Neural progenitor cell (in vitro differentiated cells): Measurements from ENCODE around the gene SCN2B. TPM values are rescaled to one million over a fixed set of nuclear protein-coding genes. Genes with fewer than 3 reads are reported as not detected.

Experiments
- DNase-seq: peaks from one replicate; pipeline ENCODE4 v3.0.0-alpha.2; 2016; ENCODE audit warnings: low spot score
- H2AFZ ChIP-seq: fragments of 200-600 bp; sonication (generic); replicated peaks from 2 replicates; pipeline ENCODE4 v1.6.1; 2016; ENCODE audit warnings: antibody characterized with exemption
- H3F3A ChIP-seq: fragments of 200-600 bp; sonication (generic); 2 replicates; pipeline ENCODE4 v1.6.1; 2016; ENCODE audit warnings: antibody characterized with exemption, low read depth
- H3K27ac ChIP-seq: fragments of 200-600 bp; sonication (generic); 2 replicates; pipeline ENCODE4 v1.5.1; 2016; ENCODE audit warnings: mild to moderate bottlenecking
- H3K27me3 ChIP-seq: fragments of 200-600 bp; sonication (generic); 2 replicates; pipeline ENCODE4 v1.6.1; 2016; ENCODE audit warnings: mild to moderate bottlenecking, moderate library complexity
- H3K36me3 ChIP-seq: fragments of 200-600 bp; sonication (generic); 2 replicates; pipeline ENCODE4 v1.5.1; 2016
- H3K4me1 ChIP-seq: fragments of 200-600 bp; sonication (generic); 2 replicates; pipeline ENCODE4 v1.6.1; 2016; ENCODE audit warnings: mixed run types
- H3K4me2 ChIP-seq: fragments of 200-600 bp; sonication (generic); 2 replicates; pipeline ENCODE4 v1.6.1; 2016
- H3K4me3 ChIP-seq: fragments of 200-600 bp; sonication (generic); 2 replicates; pipeline ENCODE4 v1.5.1; 2016
- H3K79me2 ChIP-seq: fragments of 200-600 bp; sonication (generic); 2 replicates; pipeline ENCODE4 v1.6.1; 2016; ENCODE audit warnings: low read depth
- H3K9ac ChIP-seq: fragments of 200-600 bp; sonication (generic); 2 replicates; pipeline ENCODE4 v1.6.1; 2016
- H3K9me3 ChIP-seq: fragments of 200-600 bp; sonication (generic); 2 replicates; pipeline ENCODE4 v1.5.1; 2016; ENCODE audit warnings: low read depth
- H4K20me1 ChIP-seq: fragments of 200-600 bp; sonication (generic); 2 replicates; pipeline ENCODE4 v1.6.1; 2016; ENCODE audit warnings: low read depth
- H3K27ac Mint-ChIP-seq: 3 replicates; pipeline ENCODE4 v1.8.0; 2021; ENCODE audit warnings: mixed read lengths
- H3K27me3 Mint-ChIP-seq: 2 replicates; pipeline ENCODE4 v1.8.0; 2022; ENCODE audit warnings: low read depth, mild to moderate bottlenecking, inconsistent platforms, moderate library complexity, mixed read lengths; ENCODE audit not compliant: insufficient read depth
- H3K36me3 Mint-ChIP-seq: 3 replicates; pipeline ENCODE4 v1.8.0; 2021; ENCODE audit warnings: mixed read lengths
- H3K4me1 Mint-ChIP-seq: 3 replicates; pipeline ENCODE4 v1.8.0; 2021; ENCODE audit warnings: mixed read lengths
- H3K4me3 Mint-ChIP-seq: 3 replicates; pipeline ENCODE4 v1.8.0; 2021; ENCODE audit warnings: mild to moderate bottlenecking, moderate library complexity, mixed read lengths
- H3K9me3 Mint-ChIP-seq: 3 replicates; pipeline ENCODE4 v1.8.0; 2020; ENCODE audit warnings: mixed read lengths
- CTCF ChIP-seq: fragments of 200-600 bp; sonication (generic); IDR thresholded peaks from 2 replicates; pipeline ENCODE4 v1.5.1; 2017; ENCODE audit warnings: antibody characterized with exemption, mild to moderate bottlenecking
- EZH2 ChIP-seq: fragments of 200-600 bp; sonication (generic); IDR thresholded peaks from 2 replicates; pipeline ENCODE4 v1.6.1; 2017; ENCODE audit warnings: antibody characterized with exemption, mild to moderate bottlenecking, moderate library complexity
- EZH2phosphoT487 ChIP-seq: fragments of 200-600 bp; sonication (generic); IDR thresholded peaks from 2 replicates; pipeline ENCODE4 v1.6.1; 2017; ENCODE audit warnings: antibody characterized with exemption
- total RNA-seq: library from RNA; depleted of rRNA; stranded (reverse); fragments of >200 nt; gene quantifications from 2 replicates; pipeline ENCODE4 v1.2.3, GENCODE V29; 2015; ENCODE audit warnings: low replicate concordance

SCN2B gene
- total RNA-seq, 1 donor from 2014 or later: 0.15 TPM

GRCh38 chr11:118149493-118149892 lies 26.9 kb downstream of the SCN2B start:
- no peak overlapping the region for H3K9ac ChIP-seq
- H3K27me3 ChIP-seq: peaks cover 97% of the 10 kb centered on the region
- no peaks in the 10 kb centered on the region for H4K20me1 ChIP-seq
- Mint-ChIP-seq H3K36me3 (no peaks in the 10 kb centered on the region), H3K9me3 (peaks cover 2% of the 10 kb centered on the region), H3K4me1 (peaks cover 14% of the 10 kb centered on the region), H3K27ac (no peak overlapping the region), H3K27me3 (peaks cover 68% of the 10 kb centered on the region), H3K4me3 (no peak overlapping the region)
- DNase-seq: no peak
- H3F3A ChIP-seq: peaks cover 9% of the 10 kb centered on the region
- no peak overlapping the region for H2AFZ ChIP-seq
- H3K4me3 ChIP-seq: no peak overlapping the region
- H3K79me2 ChIP-seq: no peaks in the 10 kb centered on the region
- peaks cover 12% of the 10 kb centered on the region for H3K4me1 ChIP-seq
- H3K9me3 ChIP-seq: no peaks in the 10 kb centered on the region
- no peak overlapping the region for H3K4me2 ChIP-seq
- no peak for TF ChIP-seq EZH2phosphoT487
- TF ChIP-seq EZH2: no peak
- no peak overlapping the region for H3K27ac ChIP-seq
- no peaks in the 10 kb centered on the region for H3K36me3 ChIP-seq

GRCh38 chr11:118148856-118149255 lies 27.6 kb downstream of the SCN2B start:
- Mint-ChIP-seq H3K4me3 (no peak overlapping the region), H3K4me1 (peaks cover 10% of the 10 kb centered on the region), H3K9me3 (peaks cover under 1% of the 10 kb centered on the region), H3K27me3 (peaks cover 68% of the 10 kb centered on the region), H3K36me3 (no peaks in the 10 kb centered on the region), H3K27ac (no peak overlapping the region)
- DNase-seq: no peak
- Histone ChIP-seq H4K20me1 (no peaks in the 10 kb centered on the region), H3K4me1 (peaks cover 7% of the 10 kb centered on the region), H3K27ac (no peak overlapping the region), H3K36me3 (no peaks in the 10 kb centered on the region), H3K4me2 (no peak overlapping the region), H3K27me3 (peaks cover 97% of the 10 kb centered on the region), H2AFZ (no peak overlapping the region), H3K9me3 (no peaks in the 10 kb centered on the region), H3K79me2 (no peaks in the 10 kb centered on the region), H3F3A (peaks cover 7% of the 10 kb centered on the region), H3K9ac (no peak overlapping the region), H3K4me3 (no peak overlapping the region)
- TF ChIP-seq CTCF (no peak), EZH2phosphoT487 (no peak), EZH2 (no peak)

GRCh38 chr11:118148240-118148639 lies 28.2 kb downstream of the SCN2B start:
- Mint-ChIP-seq H3K4me1 (peaks cover 7% of the 10 kb centered on the region), H3K27me3 (peaks cover 64% of the 10 kb centered on the region), H3K36me3 (no peaks in the 10 kb centered on the region), H3K9me3 (no peaks in the 10 kb centered on the region), H3K4me3 (no peak overlapping the region), H3K27ac (no peak overlapping the region)
- Histone ChIP-seq H3K9ac (no peak overlapping the region), H3K4me1 (peaks cover under 1% of the 10 kb centered on the region), H3K79me2 (no peaks in the 10 kb centered on the region), H2AFZ (no peak overlapping the region), H3K4me2 (no peak overlapping the region), H3K27ac (no peak overlapping the region), H4K20me1 (no peaks in the 10 kb centered on the region), H3K27me3 (peaks cover 97% of the 10 kb centered on the region), H3K36me3 (no peaks in the 10 kb centered on the region), H3K9me3 (no peaks in the 10 kb centered on the region), H3F3A (peaks cover 7% of the 10 kb centered on the region), H3K4me3 (no peak overlapping the region)
- TF ChIP-seq CTCF: no peak
- no peak for TF ChIP-seq EZH2phosphoT487
- TF ChIP-seq EZH2: no peak
- no peak for DNase-seq

GRCh38 chr11:118147502-118147901 lies 28.9 kb downstream of the SCN2B start:
- Histone ChIP-seq H3K4me2 (no peak overlapping the region), H3K4me1 (no peaks in the 10 kb centered on the region), H3K9me3 (no peaks in the 10 kb centered on the region), H3K4me3 (no peak overlapping the region), H2AFZ (no peak overlapping the region), H3K36me3 (no peaks in the 10 kb centered on the region), H3K27ac (no peak overlapping the region), H3K79me2 (no peaks in the 10 kb centered on the region), H3K9ac (no peak overlapping the region), H4K20me1 (no peaks in the 10 kb centered on the region), H3F3A (peaks cover 7% of the 10 kb centered on the region), H3K27me3 (peaks cover 97% of the 10 kb centered on the region)
- Mint-ChIP-seq H3K27ac (no peak overlapping the region), H3K4me3 (peak overlapping the region; percentile 43), H3K36me3 (no peaks in the 10 kb centered on the region), H3K9me3 (no peaks in the 10 kb centered on the region), H3K27me3 (peaks cover 65% of the 10 kb centered on the region), H3K4me1 (peaks cover 7% of the 10 kb centered on the region)
- TF ChIP-seq EZH2phosphoT487: no peak
- TF ChIP-seq CTCF: no peak
- no peak for TF ChIP-seq EZH2
- DNase-seq: no peak
